Stimulated activated CD4-positive, alpha-beta T cell treated with anti-CD3 and anti-CD28 coated beads, TNF-alpha, amount 100 ng/mL, for 4 hours (primary cell): Measurements from ENCODE around the gene MIA3.

ENCODE experiments used
- DNase-seq, 3 experiments: peaks; one replicate each; pipeline ENCODE4 v3.0.0-alpha.2; 2020; ENCODE audit warnings: low read depth in 3 of 3

The MIA3 gene

GRCh38 chr1:222618880-222619596 lies 1.1 kb downstream of the MIA3 start:
- no peak for DNase-seq

- DNase-seq = no peak
Observed at GRCh38 chr1:222620566-222620965, 2.7 kb downstream of the MIA3 start.

GRCh38 chr1:222622765-222623164 lies 4.9 kb downstream of the MIA3 start:
- no peak for DNase-seq

- no peak for DNase-seq
Observed at GRCh38 chr1:222623458-222623857, 5.6 kb downstream of the MIA3 start.

GRCh38 chr1:222624214-222624613 lies 6.3 kb downstream of the MIA3 start:
- DNase-seq = no peak

- DNase-seq = no peak
Observed at GRCh38 chr1:222627232-222627631, 9.3 kb downstream of the MIA3 start.

- DNase-seq = no peak
Observed at GRCh38 chr1:222629921-222630535, 12.1 kb downstream of the MIA3 start.

GRCh38 chr1:222631611-222632208 lies 13.8 kb downstream of the MIA3 start:
- no peak for DNase-seq

- no peak for DNase-seq
Observed at GRCh38 chr1:222632749-222633148, 14.9 kb downstream of the MIA3 start.

GRCh38 chr1:222634180-222635013 lies 16.5 kb downstream of the MIA3 start:
- DNase-seq = peak in 1 of 3 experiments; percentile 65

- DNase-seq = no peak
Observed at GRCh38 chr1:222641269-222641948, 23.5 kb downstream of the MIA3 start.

- DNase-seq = no peak
Observed at GRCh38 chr1:222642468-222642867, 24.6 kb downstream of the MIA3 start.

- no peak for DNase-seq
Observed at GRCh38 chr1:222643606-222643937, 25.7 kb downstream of the MIA3 start.

- peak; percentile 90 to 95 (median 91) for DNase-seq
Observed at GRCh38 chr1:222643938-222644635, 26.2 kb downstream of the MIA3 start.

GRCh38 chr1:222644636-222644980 lies 26.7 kb downstream of the MIA3 start:
- DNase-seq = no peak

GRCh38 chr1:222652676-222653075 lies 34.8 kb downstream of the MIA3 start:
- DNase-seq = no peak

GRCh38 chr1:222653178-222653827 lies 35.4 kb downstream of the MIA3 start:
- no peak for DNase-seq

- DNase-seq = peak in 2 of 3 experiments; percentile 51 to 67
Observed at GRCh38 chr1:222654849-222655248, 37.0 kb downstream of the MIA3 start.

- no peak for DNase-seq
Observed at GRCh38 chr1:222656391-222657155, 38.7 kb downstream of the MIA3 start.

GRCh38 chr1:222657899-222658298 lies 40.0 kb downstream of the MIA3 start:
- DNase-seq = no peak
